K562 (cell line): ENCODE data around the gene DHTKD1. TPM values are rescaled to one million over a fixed set of nuclear protein-coding genes. Genes with fewer than 3 reads are reported as not detected.

Experiments used
- BCL6 ChIP-seq: fragments of 250-450 bp; sonication (Bioruptor Pico); IDR thresholded peaks from 2 replicates; pipeline ENCODE4 v1.4.0; 2020
- BRD4 ChIP-seq: fragments of 200-600 bp; sonication (generic); IDR thresholded peaks from 2 replicates; pipeline ENCODE4 v1.6.1; 2017; ENCODE audit warnings: inconsistent platforms
- CC2D1A ChIP-seq: fragments of 450-650 bp; IDR thresholded peaks from 2 replicates; pipeline ENCODE4 v1.6.1; 2017; ENCODE audit warnings: mild to moderate bottlenecking
- DNMT1 ChIP-seq: fragments of 450-650 bp; IDR thresholded peaks from 2 replicates; pipeline ENCODE4 v1.6.1; 2016; ENCODE audit warnings: antibody characterized with exemption, mild to moderate bottlenecking
- ELF2 ChIP-seq: fragments of 250-450 bp; sonication (Bioruptor Pico); IDR thresholded peaks from 2 replicates; pipeline ENCODE4 v1.5.0; 2021; ENCODE audit warnings: mild to moderate bottlenecking
- HCFC1 ChIP-seq: IDR thresholded peaks from 2 replicates; pipeline ENCODE4 v1.6.1; 2012; ENCODE audit warnings: low read depth, low read length, improper control_type of control experiment
- HDAC6 ChIP-seq: IDR thresholded peaks from 2 replicates; pipeline ENCODE4 v1.6.1; 2012; ENCODE audit warnings: low read depth, mild to moderate bottlenecking, control low read depth, inconsistent platforms, low read length, moderate library complexity
- HEY1 ChIP-seq: fragments of 250-450 bp; sonication (Bioruptor Pico); IDR thresholded peaks from 2 replicates; pipeline ENCODE4 v1.5.0; 2020; ENCODE audit warnings: mild to moderate bottlenecking, moderate library complexity, borderline replicate concordance
- SIN3A ChIP-seq, 2 experiments: fragments of 150-350 bp in 1 of 2; IDR thresholded peaks; 2 replicates each; pipeline ENCODE4 v1.6.1; 2011 to 2016; ENCODE audit warnings: borderline replicate concordance in 2 of 2, low read depth in 2 of 2, low read length in 2 of 2, mild to moderate bottlenecking in 2 of 2, moderate library complexity in 2 of 2; ENCODE audit not compliant: control insufficient read depth in 1 of 2
- SIX5 ChIP-seq, 2 experiments: IDR thresholded peaks; 2 replicates each; pipeline ENCODE4 v1.6.1; 2011; ENCODE audit warnings: low read length in 2 of 2, borderline replicate concordance in 1 of 2, low read depth in 1 of 2, mild to moderate bottlenecking in 1 of 2, moderate library complexity in 1 of 2; ENCODE audit not compliant: insufficient read depth in 1 of 2
- SRSF1 ChIP-seq: fragments of 200-400 bp; formaldehyde crosslinking; IDR thresholded peaks from 2 replicates; pipeline ENCODE4 v1.6.1; 2017; ENCODE audit warnings: mild to moderate bottlenecking, low read depth, low read length, moderate library complexity
- WHSC1 ChIP-seq: IDR thresholded peaks from one replicate; pipeline ENCODE4 v1.6.1; 2012; ENCODE audit warnings: low read length, control low read depth, inconsistent platforms
- ZBED1 ChIP-seq: IDR thresholded peaks from 2 replicates; pipeline ENCODE4 v1.6.1; 2014
- ZHX1 ChIP-seq: fragments of 150-350 bp; conservative IDR thresholded peaks from 2 replicates; pipeline ENCODE4 v1.6.1; 2014; ENCODE audit warnings: low read length
- ZKSCAN1 ChIP-seq: fragments of 150-350 bp; IDR thresholded peaks from 2 replicates; pipeline ENCODE4 v1.6.1; 2016; ENCODE audit warnings: low read depth, low read length
- ZNF133 ChIP-seq: fragments of 250-450 bp; sonication (Bioruptor Pico); IDR thresholded peaks from 2 replicates; pipeline ENCODE4 v1.4.0; 2020; ENCODE audit warnings: mild to moderate bottlenecking
- ZNF143 ChIP-seq: sonication (generic); formaldehyde crosslinking; IDR thresholded peaks from 2 replicates; pipeline ENCODE4 v1.9.0; 2022; ENCODE audit warnings: mild to moderate bottlenecking, missing genetic modification reagents
- ZNF518B ChIP-seq: fragments of 250-450 bp; sonication (Bioruptor Pico); IDR thresholded peaks from 2 replicates; pipeline ENCODE4 v1.5.0; 2021; ENCODE audit warnings: mild to moderate bottlenecking, moderate library complexity
- ZNF668 ChIP-seq: fragments of 250-450 bp; sonication (Bioruptor Pico); IDR thresholded peaks from 2 replicates; pipeline ENCODE4 v1.8.0; 2022; ENCODE audit warnings: mild to moderate bottlenecking, inconsistent platforms
- ZNF717 ChIP-seq: fragments of 250-450 bp; sonication (Bioruptor Pico); IDR thresholded peaks from 2 replicates; pipeline ENCODE4 v1.5.0; 2021
- polyA plus RNA-seq, 8 experiments: library from polyadenylated mRNA; depleted of rRNA in 4 of 8; stranded (reverse) in 5 of 8; unstranded in 3 of 8; fragments of >200 nt; fragmentation: Nextera tagmentation in 2 of 8; fragmentation: Illumina TruSeq in 1 of 8; extraction: Ambion mirVana in 2 of 8; extraction: Trizol in 1 of 8; gene quantifications; 2 replicates each; pipeline versions ENCODE4 v1.2.1 to v1.2.3, GENCODE V29; 2011 to 2014; ENCODE audit warnings: inconsistent platforms in 1 of 8, missing spikeins in 1 of 8
- total RNA-seq, 7 experiments: library from RNA; depleted of rRNA in 6 of 7; stranded (reverse); fragments of >200 nt in 6 of 7; fragmentation: Illumina TruSeq in 2 of 7; extraction: Trizol in 2 of 7; gene quantifications; 2 replicates each; pipeline versions ENCODE4 v1.2.1 to v1.2.3, GENCODE V29; 2011 to 2021; ENCODE audit warnings: low replicate concordance in 1 of 7
- TF ChIP-seq, protein P1 (sequence below): sonication (generic); formaldehyde crosslinking; IDR thresholded peaks from 2 replicates; pipeline ENCODE4 v1.8.0; 2022; ENCODE audit warnings: missing genetic modification reagents, mild to moderate bottlenecking, borderline replicate concordance

Gene DHTKD1
- total and polyA plus RNA-seq, 9 of the 15 experiments (the other 6 are each of a cell fraction or from before 2014, with no cell fraction given): 3.1 to 19.7 (median 6.8) TPM

- TF ChIP-seq ZBED1: no peak
- TF ChIP-seq HCFC1: peak; percentile 45
- TF ChIP-seq, protein P1, sequence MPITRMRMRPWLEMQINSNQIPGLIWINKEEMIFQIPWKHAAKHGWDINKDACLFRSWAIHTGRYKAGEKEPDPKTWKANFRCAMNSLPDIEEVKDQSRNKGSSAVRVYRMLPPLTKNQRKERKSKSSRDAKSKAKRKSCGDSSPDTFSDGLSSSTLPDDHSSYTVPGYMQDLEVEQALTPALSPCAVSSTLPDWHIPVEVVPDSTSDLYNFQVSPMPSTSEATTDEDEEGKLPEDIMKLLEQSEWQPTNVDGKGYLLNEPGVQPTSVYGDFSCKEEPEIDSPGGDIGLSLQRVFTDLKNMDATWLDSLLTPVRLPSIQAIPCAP (CRISPR knock-in tag): no peak
- TF ChIP-seq SIN3A (IDR thresholded peaks at IDR 0.05; ENCODE audit: borderline replicate concordance in 2 of 2, control insufficient read depth in 1 of 2, low read depth in 2 of 2, low read length in 2 of 2): no peak
- TF ChIP-seq SRSF1: no peak
- TF ChIP-seq DNMT1: no peak
- no peak for TF ChIP-seq ZKSCAN1
- no peak for TF ChIP-seq HDAC6
- peak; percentile 87 for TF ChIP-seq ELF2
- TF ChIP-seq SIX5 (IDR thresholded peaks at IDR 0.05; ENCODE audit: borderline replicate concordance in 1 of 2, insufficient read depth in 1 of 2, low read depth in 1 of 2, low read length in 2 of 2): no peak; a peak in 1 of 4 replicates
- peak; percentile 84 for TF ChIP-seq BRD4
- no peak for TF ChIP-seq ZHX1
- no peak for TF ChIP-seq ZNF133 (CRISPR knock-in tag)
- no peak for TF ChIP-seq HEY1 (CRISPR knock-in tag)
- TF ChIP-seq ZNF717 (CRISPR knock-in tag): no peak
- peak; percentile 50; the same call in 1 of the 2 replicates for TF ChIP-seq CC2D1A
- TF ChIP-seq ZNF143 (CRISPR knock-in tag): no peak
- no peak for TF ChIP-seq ZNF518B (CRISPR knock-in tag)
- no peak for TF ChIP-seq ZNF668
- no peak for TF ChIP-seq WHSC1
- TF ChIP-seq BCL6 (CRISPR knock-in tag): no peak
These were observed 25.7 kb upstream of the DHTKD1 start, which contains the start of gene UPF2 (continued) for GRCh38 chr10:12042797-12043651.
